T-helper 2 cell treated with Interferon-gamma antibody and Interleukin-4, amounts not matched to agents 100 ng/mL and 5 ng/mL, for 36 hours (primary cell): Measurements from ENCODE around the gene POLRMT. TPM values are rescaled to one million over a fixed set of nuclear protein-coding genes. Genes with fewer than 3 reads are reported as not detected.
"Not testable (repeated sequence)": the region's sequence is repeated elsewhere in the genome, so short reads cannot be mapped to it uniquely, and the experiment has no call there.

ENCODE experiments used
- intact Hi-C: fragments of 100-400 bp; cut with micrococcal nuclease; formaldehyde crosslinking; loops from one replicate; pipeline ENCODE4 v1.15.1; 2023
- total RNA-seq: library from RNA; stranded (reverse); gene quantifications from 2 replicates; pipeline ENCODE4 v1.2.3, GENCODE V29; 2022

The POLRMT gene
- total RNA-seq, 1 donor from 2014 or later: 53.9 TPM

DNA sequence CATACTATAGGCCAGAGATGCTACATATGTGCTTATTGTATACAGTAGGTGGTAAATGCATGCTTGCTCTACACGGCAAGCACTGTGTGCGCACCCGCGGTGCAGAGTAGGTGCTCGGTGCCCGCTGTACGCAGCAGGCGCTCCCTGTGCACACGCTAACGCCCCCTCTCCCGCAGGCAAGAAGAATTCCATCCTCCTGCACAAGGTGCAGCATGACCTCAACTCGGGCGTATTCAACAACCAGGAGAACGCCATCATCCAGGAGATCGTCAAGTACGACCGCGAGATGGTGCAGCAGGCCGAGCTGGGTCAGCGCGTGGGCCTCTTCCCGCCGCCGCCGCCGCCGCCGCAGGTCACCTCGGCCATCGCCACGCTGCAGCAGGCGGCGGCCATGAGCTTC lies 17.7 kb downstream of the POLRMT start:
- intact Hi-C loops: no loop called here

- intact Hi-C loops: no loop called here
Observed at GRCh38 chr19:613732-614567, 19.4 kb downstream of the POLRMT start.

- intact Hi-C loops: no loop called here
Observed at GRCh38 chr19:612941-613340, 20.4 kb downstream of the POLRMT start.

GRCh38 chr19:611481-611868 lies 21.9 kb downstream of the POLRMT start:
- intact Hi-C loops: loop anchor here (2.0 kb wide), 1 partner anchor 21 kb away; the partner anchor contains the start of gene POLRMT

- intact Hi-C loops: loop anchor here (2.0 kb wide), 1 partner anchor 22 kb away; the partner anchor contains the start of gene POLRMT
Observed at GRCh38 chr19:610801-611480, 22.4 kb downstream of the POLRMT start.

GRCh38 chr19:610071-610800 lies 23.1 kb downstream of the POLRMT start:
- intact Hi-C loops: loop anchor here (2.0 kb wide), 1 partner anchor 23 kb away; the partner anchor contains the start of gene POLRMT

- intact Hi-C loops: no loop called here
Observed at GRCh38 chr19:609004-609346, 24.4 kb downstream of the POLRMT start.

GRCh38 chr19:608155-609003 lies 25.0 kb downstream of the POLRMT start:
- intact Hi-C loops: no loop called here

DNA sequence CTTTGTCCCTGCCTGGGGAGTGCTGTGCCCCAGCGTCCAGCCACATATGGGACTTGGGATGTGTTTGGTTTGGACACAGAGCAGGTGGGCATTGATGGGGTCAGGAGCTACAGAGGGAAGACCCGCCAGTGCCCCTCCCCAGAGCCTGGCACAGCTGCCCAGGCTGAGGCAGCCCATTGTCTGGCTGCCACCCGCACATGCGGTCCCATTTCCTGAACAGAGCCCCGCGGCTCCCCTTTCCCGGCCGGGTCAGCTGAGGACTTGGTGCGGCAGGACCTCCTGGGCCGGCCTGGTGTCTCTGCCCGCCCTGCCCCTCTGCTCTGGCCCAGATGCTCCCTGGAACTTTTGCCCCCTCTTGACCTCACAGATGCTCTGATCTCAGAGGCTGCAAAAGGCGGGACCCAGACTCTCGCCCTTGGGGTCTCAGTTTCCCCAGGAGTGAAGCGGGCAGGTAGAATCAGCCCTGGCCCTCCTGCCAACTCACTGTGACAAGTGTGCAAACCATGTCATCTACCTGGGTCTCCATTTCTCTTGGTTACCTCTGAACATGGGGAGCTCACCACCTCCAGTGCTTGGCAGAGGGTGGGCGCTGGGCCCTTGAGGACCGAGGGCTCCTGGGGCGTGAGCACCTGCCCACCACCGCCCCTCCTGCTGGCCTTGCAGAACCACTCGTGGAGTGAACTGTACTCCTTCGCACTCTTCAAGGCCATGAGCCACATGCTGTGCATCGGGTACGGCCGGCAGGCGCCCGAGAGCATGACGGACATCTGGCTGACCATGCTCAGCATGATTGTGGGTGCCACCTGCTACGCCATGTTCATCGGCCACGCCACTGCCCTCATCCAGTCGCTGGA lies 25.8 kb downstream of the POLRMT start:
- intact Hi-C loops: no loop called here

GRCh38 chr19:605061-605971 lies 28.0 kb downstream of the POLRMT start:
- intact Hi-C loops: not testable (repeated sequence)

GRCh38 chr19:604355-604754 lies 29.0 kb downstream of the POLRMT start:
- intact Hi-C loops: no loop called here

GRCh38 chr19:603779-604178 lies 29.6 kb downstream of the POLRMT start:
- intact Hi-C loops: not testable (repeated sequence)

GRCh38 chr19:603302-603639 lies 30.1 kb downstream of the POLRMT start:
- intact Hi-C loops: not testable (repeated sequence)

GRCh38 chr19:602391-603301 lies 30.7 kb downstream of the POLRMT start:
- intact Hi-C loops: no loop called here

DNA sequence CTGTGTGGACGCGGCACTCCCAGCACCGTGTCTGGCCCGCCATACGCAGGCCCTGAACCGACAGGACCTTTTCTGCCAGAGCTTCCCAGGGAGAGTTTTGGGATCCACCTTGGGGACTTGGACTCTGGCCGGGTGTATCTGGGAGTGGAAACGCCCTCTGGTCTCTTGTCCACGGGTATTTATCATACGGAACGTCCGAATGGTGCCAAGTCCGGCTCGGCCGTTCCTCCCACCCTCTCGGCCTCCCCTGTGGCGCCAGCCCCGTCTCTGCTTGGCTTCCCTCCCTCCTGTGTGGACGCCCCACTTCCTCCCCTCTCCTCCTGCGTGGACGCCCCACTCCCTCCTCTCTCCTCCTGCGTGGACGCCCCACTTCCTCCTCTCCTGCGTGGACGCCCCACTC lies 31.5 kb downstream of the POLRMT start:
- intact Hi-C loops: no loop called here

DNA sequence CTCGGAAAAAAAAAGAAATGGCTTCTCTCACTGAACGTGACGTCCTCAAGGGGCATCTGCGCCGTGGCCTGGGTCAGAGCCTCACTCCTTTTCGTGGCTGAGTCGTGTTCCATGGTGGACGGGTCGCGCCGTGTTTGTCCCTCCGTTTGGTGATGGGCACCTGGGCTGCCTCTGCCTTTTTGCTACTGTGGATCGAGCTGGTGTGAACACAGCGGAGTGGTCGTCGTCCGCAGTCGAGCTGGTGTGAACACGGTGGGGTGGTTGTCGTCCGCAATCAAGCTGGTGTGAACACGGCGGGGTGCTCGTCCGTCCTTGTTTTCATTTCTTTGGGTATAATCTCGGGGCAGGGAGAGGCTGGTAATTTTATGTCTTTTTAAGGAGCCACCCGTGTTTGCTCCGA lies 32.0 kb downstream of the POLRMT start:
- intact Hi-C loops: no loop called here

DNA sequence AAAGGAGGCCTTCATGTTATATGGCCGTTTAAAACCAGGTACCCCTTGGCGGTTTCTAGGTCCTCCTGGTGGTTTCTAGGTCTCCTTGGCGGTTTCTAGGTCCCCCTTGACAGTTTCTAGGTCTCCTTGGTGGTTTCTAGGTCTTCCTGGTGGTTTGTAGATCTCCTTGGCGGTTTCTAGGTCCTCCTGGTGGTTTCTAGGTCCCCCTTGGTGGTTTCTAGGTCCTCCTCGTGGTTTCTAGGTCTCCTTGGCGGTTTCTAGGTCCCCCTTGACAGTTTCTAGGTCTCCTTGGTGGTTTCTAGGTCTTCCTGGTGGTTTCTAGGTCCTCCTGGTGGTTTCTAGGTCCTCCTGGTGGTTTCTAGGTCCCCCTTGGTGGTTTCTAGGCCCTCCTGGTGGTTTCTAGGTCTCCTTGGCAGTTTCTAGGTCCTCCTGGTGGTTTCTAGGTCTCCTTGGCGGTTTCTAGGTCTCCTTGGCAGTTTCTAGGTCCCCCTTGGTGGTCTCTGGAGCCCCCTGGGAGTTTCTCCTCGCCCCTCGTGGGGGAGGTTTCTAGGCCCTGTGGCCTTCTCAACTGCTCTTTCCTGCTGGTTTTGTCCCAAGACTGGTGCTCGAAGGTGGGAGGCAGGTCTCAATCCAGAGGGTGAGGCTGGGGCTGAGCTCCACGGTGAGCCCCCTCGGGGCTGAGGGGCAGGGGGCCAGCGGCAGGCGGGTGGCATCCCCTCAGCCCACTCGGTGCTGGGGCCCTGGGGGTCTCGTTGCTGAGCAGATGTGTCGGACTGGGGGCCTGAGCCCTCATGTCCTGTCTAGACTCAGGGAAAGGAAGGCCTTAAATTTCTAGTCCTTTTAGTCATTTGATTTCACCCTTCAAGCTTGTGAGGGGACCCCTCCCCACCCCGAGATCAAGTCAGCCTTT lies 35.7 kb downstream of the POLRMT start:
- intact Hi-C loops: no loop called here
